H9 (cell line): Measurements from ENCODE around the gene LHCGR. TPM values are rescaled to one million over a fixed set of nuclear protein-coding genes. Genes with fewer than 3 reads are reported as not detected.
"Not testable (repeated sequence)": the region's sequence is repeated elsewhere in the genome, so short reads cannot be mapped to it uniquely, and the experiment has no call there.

Source experiments
- DNase-seq: peaks from one replicate; pipeline ENCODE4 v3.0.0-alpha.2; 2017
- H2AFZ ChIP-seq: one replicate; pipeline ENCODE4 v1.6.1; 2013; ENCODE audit warnings: mild to moderate bottlenecking, low read length, control low read depth, moderate library complexity
- H2AK5ac ChIP-seq: 2 replicates; pipeline ENCODE4 v1.6.1; 2013; ENCODE audit warnings: low read length, control low read depth, mixed read lengths; ENCODE audit not compliant: insufficient read length
- H2BK120ac ChIP-seq: one replicate; pipeline ENCODE4 v1.6.1; 2013; ENCODE audit warnings: low read depth, mild to moderate bottlenecking, low read length, control low read depth, inconsistent platforms; ENCODE audit not compliant: poor library complexity, severe bottlenecking
- H2BK12ac ChIP-seq: 2 replicates; pipeline ENCODE4 v1.6.1; 2013; ENCODE audit warnings: low read length, control low read depth, mixed read lengths, low read depth; ENCODE audit not compliant: insufficient read length
- H2BK15ac ChIP-seq: 2 replicates; pipeline ENCODE4 v1.6.1; 2013; ENCODE audit warnings: low read depth, low read length, control low read depth
- H2BK20ac ChIP-seq: one replicate; pipeline ENCODE4 v1.6.1; 2013; ENCODE audit warnings: low read depth, mild to moderate bottlenecking, low read length, control low read depth, inconsistent platforms; ENCODE audit not compliant: poor library complexity, severe bottlenecking
- H2BK5ac ChIP-seq: 2 replicates; pipeline ENCODE4 v1.6.1; 2013; ENCODE audit warnings: low read length, control low read depth, mixed read lengths; ENCODE audit not compliant: insufficient read length
- H3K14ac ChIP-seq: 2 replicates; pipeline ENCODE4 v1.6.1; 2013; ENCODE audit warnings: low read length, control low read depth; ENCODE audit not compliant: insufficient read depth
- H3K18ac ChIP-seq: 2 replicates; pipeline ENCODE4 v1.6.1; 2013; ENCODE audit warnings: low read depth, mild to moderate bottlenecking, mixed read lengths, low read length, control low read depth; ENCODE audit not compliant: insufficient read length
- H3K23ac ChIP-seq: 2 replicates; pipeline ENCODE4 v1.6.1; 2013; ENCODE audit warnings: low read length, control low read depth, mixed read lengths, low read depth; ENCODE audit not compliant: insufficient read length
- H3K23me2 ChIP-seq: 2 replicates; pipeline ENCODE4 v1.6.1; 2013; ENCODE audit warnings: low read depth, mild to moderate bottlenecking, mixed read lengths, low read length, control low read depth; ENCODE audit not compliant: insufficient read length, poor library complexity, severe bottlenecking
- H3K27ac ChIP-seq: 2 replicates; pipeline ENCODE4 v1.5.1; 2013; ENCODE audit warnings: low read length, control low read depth, mixed read lengths, low read depth; ENCODE audit not compliant: insufficient read length
- H3K27me3 ChIP-seq: 2 replicates; pipeline ENCODE4 v1.6.1; 2013; ENCODE audit warnings: low read length, control low read depth, inconsistent platforms; ENCODE audit not compliant: insufficient read depth
- H3K4ac ChIP-seq: 2 replicates; pipeline ENCODE4 v1.6.1; 2013; ENCODE audit warnings: low read depth, mild to moderate bottlenecking, control low read depth, inconsistent platforms, low read length, moderate library complexity
- H3K4me1 ChIP-seq: 2 replicates; pipeline ENCODE4 v1.6.1; 2013; ENCODE audit warnings: low read length, control low read depth, inconsistent platforms; ENCODE audit not compliant: insufficient read depth
- H3K4me2 ChIP-seq: 2 replicates; pipeline ENCODE4 v1.6.1; 2013; ENCODE audit warnings: low read length, control low read depth, mixed read lengths; ENCODE audit not compliant: insufficient read length, insufficient read depth
- H3K56ac ChIP-seq: 2 replicates; pipeline ENCODE4 v1.6.1; 2013; ENCODE audit warnings: low read depth, mild to moderate bottlenecking, mixed read lengths, low read length, control low read depth; ENCODE audit not compliant: insufficient read length
- H3K79me1 ChIP-seq: 2 replicates; pipeline ENCODE4 v1.6.1; 2013; ENCODE audit warnings: low read depth, mild to moderate bottlenecking, moderate library complexity, low read length, control low read depth, inconsistent platforms; ENCODE audit not compliant: insufficient read depth, poor library complexity, severe bottlenecking
- H3K79me2 ChIP-seq: 2 replicates; pipeline ENCODE4 v1.6.1; 2013; ENCODE audit warnings: low read length, control low read depth, inconsistent platforms; ENCODE audit not compliant: insufficient read depth
- H3K9ac ChIP-seq: 2 replicates; pipeline ENCODE4 v1.6.1; 2013; ENCODE audit warnings: low read length, control low read depth, mixed read lengths; ENCODE audit not compliant: insufficient read length; ENCODE audit errors: extremely low read depth
- H3K9me3 ChIP-seq: one replicate; pipeline ENCODE4 v1.6.1; 2013; ENCODE audit warnings: low read depth, low read length, inconsistent platforms; ENCODE audit not compliant: control insufficient read depth
- H3T11ph ChIP-seq: one replicate; pipeline ENCODE4 v1.6.1; 2013; ENCODE audit warnings: mild to moderate bottlenecking, low read length, control low read depth, inconsistent platforms
- H4K20me1 ChIP-seq: one replicate; pipeline ENCODE4 v1.6.1; 2013; ENCODE audit not compliant: control insufficient read depth, insufficient read length, insufficient read depth
- H4K5ac ChIP-seq: 2 replicates; pipeline ENCODE4 v1.6.1; 2013; ENCODE audit warnings: low read depth, mild to moderate bottlenecking, mixed read lengths, low read length, control low read depth; ENCODE audit not compliant: insufficient read length
- H4K8ac ChIP-seq: replicated peaks from 2 replicates; pipeline ENCODE4 v1.6.1; 2013; ENCODE audit warnings: low read length, control low read depth, mixed read lengths, low read depth; ENCODE audit not compliant: insufficient read length
- H4K91ac ChIP-seq: 2 replicates; pipeline ENCODE4 v1.6.1; 2013; ENCODE audit warnings: low read depth, mild to moderate bottlenecking, moderate library complexity, mixed read lengths, low read length, control low read depth; ENCODE audit not compliant: insufficient read length
- H3K27ac Mint-ChIP-seq, 3 experiments: 2 replicates in 2 of 3; 3 replicates in 1 of 3; pipeline ENCODE4 v1.8.0; 2020 to 2021; ENCODE audit warnings: mixed read lengths in 3 of 3, mild to moderate bottlenecking in 1 of 3, moderate library complexity in 1 of 3
- H3K27me3 Mint-ChIP-seq: 2 replicates; pipeline ENCODE4 v1.8.0; 2021; ENCODE audit warnings: low read depth, mild to moderate bottlenecking, moderate library complexity, mixed read lengths
- H3K36me3 Mint-ChIP-seq, 3 experiments: 2 replicates in 2 of 3; 3 replicates in 1 of 3; pipeline ENCODE4 v1.8.0; 2020 to 2021; ENCODE audit warnings: low read depth in 3 of 3, mixed read lengths in 3 of 3; ENCODE audit not compliant: insufficient read depth in 1 of 3
- H3K4me1 Mint-ChIP-seq, 2 experiments: 2 replicates each; pipeline ENCODE4 v1.8.0; 2020; ENCODE audit warnings: mixed read lengths in 2 of 2
- H3K4me3 Mint-ChIP-seq, 2 experiments: 2 replicates in 1 of 2; 3 replicates in 1 of 2; pipeline ENCODE4 v1.8.0; 2020 to 2021; ENCODE audit warnings: mild to moderate bottlenecking in 2 of 2, mixed read lengths in 2 of 2, moderate library complexity in 1 of 2
- H3K9me3 Mint-ChIP-seq, 2 experiments: 2 replicates in 1 of 2; 3 replicates in 1 of 2; pipeline ENCODE4 v1.8.0; 2020; ENCODE audit warnings: mild to moderate bottlenecking in 2 of 2, mixed read lengths in 2 of 2, moderate library complexity in 1 of 2
- CTCF ChIP-seq: fragments of 200-600 bp; sonication (generic); conservative IDR thresholded peaks from 3 replicates; pipeline ENCODE4 v1.8.0; 2021; ENCODE audit warnings: antibody characterized with exemption, mild to moderate bottlenecking
- WGBS: extraction: QIAGEN DNeasy Blood & Tissue Kit; methylation state at CpG from one replicate; pipeline ENCODE4 v1.1.7; 2013; ENCODE audit warnings: missing lambda C conversion rate, low lambda C conversion rate, mixed read lengths; ENCODE audit not compliant: insufficient read length; ENCODE audit errors: extremely low coverage; 5-methylcytosine and 5-hydroxymethylcytosine counted together
- total RNA-seq: library from RNA; stranded (reverse); gene quantifications from 2 replicates; pipeline ENCODE4 v1.2.1, GENCODE V29; 2021

Gene LHCGR
- total RNA-seq, 1 experiment from 2014 or later: 0.44 TPM

GRCh38 chr2:48747319-48747718, 8.2 kb downstream of the LHCGR start:
- Histone ChIP-seq H3T11ph (no peak overlapping the region), H2AK5ac (no peak overlapping the region), H3K14ac (no peak overlapping the region), H3K27ac (no peak overlapping the region), H3K23me2 (no peaks in the 10 kb centered on the region), H2BK5ac (no peak overlapping the region), H4K91ac (no peak overlapping the region), H3K4me1 (no peaks in the 10 kb centered on the region), H3K9ac (no peak overlapping the region), H3K56ac (no peak overlapping the region), H3K9me3 (no peaks in the 10 kb centered on the region), H3K79me2 (no peaks in the 10 kb centered on the region), H3K23ac (no peak overlapping the region), H4K20me1 (no peaks in the 10 kb centered on the region), H2BK15ac (no peak overlapping the region), H3K4ac (no peak overlapping the region), H2BK120ac (no peak overlapping the region), H3K4me2 (no peak overlapping the region), H2AFZ (no peak overlapping the region), H4K5ac (no peak overlapping the region), H4K8ac (no peak overlapping the region), H3K27me3 (no peaks in the 10 kb centered on the region), H3K79me1 (no peaks in the 10 kb centered on the region), H2BK12ac (no peak overlapping the region), H3K18ac (no peak overlapping the region), H2BK20ac (no peak overlapping the region)
- no CpG with 5 or more reads among the region's 6 CpGs for WGBS
- Mint-ChIP-seq H3K9me3 (no peaks in the 10 kb centered on the region), H3K4me1 (peaks cover 7 to 9% of the 10 kb centered on the region in 2 experiments), H3K27ac (no peak overlapping the region), H3K36me3 (no peaks in the 10 kb centered on the region), H3K27me3 (no peaks in the 10 kb centered on the region), H3K4me3 (no peak overlapping the region)
- DNase-seq: no peak
- no peak for TF ChIP-seq CTCF

GRCh38 chr2:48739236-48739635, 16.3 kb downstream of the LHCGR start:
- not testable (repeated sequence) for H3K27ac ChIP-seq, H4K8ac ChIP-seq, H4K20me1 ChIP-seq, H3K9me3 ChIP-seq, H3K9ac ChIP-seq, H2AFZ ChIP-seq, H3K56ac ChIP-seq, H4K5ac ChIP-seq, H2BK20ac ChIP-seq, H3K14ac ChIP-seq, H2BK15ac ChIP-seq, H2BK120ac ChIP-seq, H3K23me2 ChIP-seq, H3K4ac ChIP-seq, H4K91ac ChIP-seq, H3K27me3 Mint-ChIP-seq, H3K23ac ChIP-seq, H2BK5ac ChIP-seq, H3T11ph ChIP-seq, H3K79me2 ChIP-seq, H3K79me1 ChIP-seq, H3K4me1 ChIP-seq, H3K27ac Mint-ChIP-seq, H2BK12ac ChIP-seq, DNase-seq, H3K4me3 Mint-ChIP-seq, H3K4me1 Mint-ChIP-seq, H3K27me3 ChIP-seq, H3K4me2 ChIP-seq, H3K18ac ChIP-seq, H2AK5ac ChIP-seq
- H3K9me3 Mint-ChIP-seq: peaks cover 8 to 10% of the 10 kb centered on the region in 2 experiments; a peak in 4 of 5 replicates
- no CpG with 5 or more reads among the region's 4 CpGs for WGBS
- H3K36me3 Mint-ChIP-seq: peaks cover 2 to 12% (median 3%) of the 10 kb centered on the region in 3 experiments; a peak in 4 of 7 replicates
